HepG2 (cell line): ENCODE measurements around the gene SPSB2. TPM values are rescaled to one million over a fixed set of nuclear protein-coding genes. Genes with fewer than 3 reads are reported as not detected.

Experiments
- ETV6 ChIP-seq: sonication (generic); formaldehyde crosslinking; conservative IDR thresholded peaks from 2 replicates; pipeline ENCODE4 v1.4.0; 2020; ENCODE audit warnings: missing genetic modification reagents
- HES4 ChIP-seq: sonication (generic); formaldehyde crosslinking; IDR thresholded peaks from 2 replicates; pipeline ENCODE4 v1.9.0; 2021; ENCODE audit warnings: mild to moderate bottlenecking, missing genetic modification reagents, borderline replicate concordance
- NFYC ChIP-seq: IDR thresholded peaks from 2 replicates; pipeline ENCODE4 v1.6.1; 2016; ENCODE audit warnings: missing genetic modification reagents, missing compliant biosample characterization
- NKX3-1 ChIP-seq: sonication (generic); formaldehyde crosslinking; IDR thresholded peaks from 2 replicates; pipeline ENCODE4 v1.5.0; 2020; ENCODE audit warnings: missing genetic modification reagents
- ONECUT2 ChIP-seq: sonication (generic); formaldehyde crosslinking; IDR thresholded peaks from 2 replicates; pipeline ENCODE4 v1.4.0; 2020; ENCODE audit warnings: missing genetic modification reagents
- PAX8 ChIP-seq: sonication (generic); formaldehyde crosslinking; IDR thresholded peaks from 2 replicates; pipeline ENCODE4 v1.8.0; 2022; ENCODE audit warnings: mild to moderate bottlenecking, missing genetic modification reagents, borderline replicate concordance
- PHF5A ChIP-seq: IDR thresholded peaks from one replicate; pipeline ENCODE4 v1.6.1; 2018; ENCODE audit warnings: low read depth, missing genetic modification reagents; ENCODE audit not compliant: unreplicated experiment
- RERE ChIP-seq: IDR thresholded peaks from 2 replicates; pipeline ENCODE4 v1.6.1; 2016; ENCODE audit warnings: low read depth, missing genetic modification reagents, missing compliant biosample characterization
- XBP1 ChIP-seq: sonication (generic); formaldehyde crosslinking; IDR thresholded peaks from 2 replicates; pipeline ENCODE4 v1.5.0; 2020; ENCODE audit warnings: missing genetic modification reagents
- ZBTB44 ChIP-seq: sonication (generic); formaldehyde crosslinking; IDR thresholded peaks from 2 replicates; pipeline ENCODE4 v1.4.0; 2020; ENCODE audit warnings: missing genetic modification reagents
- ZFP90 ChIP-seq: sonication (generic); formaldehyde crosslinking; IDR thresholded peaks from 2 replicates; pipeline ENCODE4 v1.8.0; 2022; ENCODE audit warnings: missing genetic modification reagents, mild to moderate bottlenecking, inconsistent platforms, borderline replicate concordance
- ZNF136 ChIP-seq: sonication (generic); formaldehyde crosslinking; IDR thresholded peaks from 2 replicates; pipeline ENCODE4 v1.8.1; 2022; ENCODE audit warnings: low read depth, mild to moderate bottlenecking, moderate library complexity, missing genetic modification reagents
- ZNF18 ChIP-seq: sonication (generic); formaldehyde crosslinking; IDR thresholded peaks from 2 replicates; pipeline ENCODE4 v1.8.0; 2022; ENCODE audit warnings: mild to moderate bottlenecking, missing genetic modification reagents; ENCODE audit not compliant: insufficient replicate concordance
- ZNF710 ChIP-seq: sonication (generic); formaldehyde crosslinking; IDR thresholded peaks from 2 replicates; pipeline ENCODE4 v1.5.0; 2020; ENCODE audit warnings: mild to moderate bottlenecking, missing genetic modification reagents, borderline replicate concordance
- ZNF761 ChIP-seq: sonication (generic); formaldehyde crosslinking; conservative IDR thresholded peaks from 2 replicates; pipeline ENCODE4 v1.4.0; 2020; ENCODE audit warnings: mild to moderate bottlenecking, missing genetic modification reagents
- ZNF780A ChIP-seq: sonication (generic); formaldehyde crosslinking; IDR thresholded peaks from 2 replicates; pipeline ENCODE4 v1.8.0; 2022; ENCODE audit warnings: mild to moderate bottlenecking, missing genetic modification reagents, moderate library complexity
- polyA plus RNA-seq, 8 experiments: library from polyadenylated mRNA; depleted of rRNA in 3 of 8; stranded (reverse) in 7 of 8; unstranded in 1 of 8; fragments of >200 nt; fragmentation: Illumina TruSeq in 4 of 8; extraction: Trizol in 4 of 8; gene quantifications; 2 replicates each; pipeline versions ENCODE4 v1.2.1 to v1.2.3, GENCODE V29; 2011 to 2016; ENCODE audit warnings: low read depth in 4 of 8, missing spikeins in 1 of 8, mixed read lengths in 1 of 8; ENCODE audit not compliant: insufficient read depth in 1 of 8
- total RNA-seq, 5 experiments: library from RNA; depleted of rRNA; stranded (reverse); fragments of >200 nt; fragmentation: Illumina TruSeq; extraction: Trizol; gene quantifications; 2 replicates each; pipeline ENCODE4 v1.2.3, GENCODE V29; 2016; ENCODE audit warnings: low read depth in 1 of 5

The SPSB2 gene
- total and polyA plus RNA-seq, 2 of the 13 experiments (the other 11 are each of a cell fraction or from before 2014, with no cell fraction given) = 2.0 to 6.2 TPM

- TF ChIP-seq HES4 (CRISPR knock-in tag) (no peak; the same call in 1 of the 2 replicates), ZBTB44 (no peak), XBP1 (CRISPR knock-in tag) (no peak), ZNF710 (CRISPR knock-in tag) (peak; percentile 75; the same call in 1 of the 2 replicates), ZNF136 (CRISPR knock-in tag) (0 out of 2 replicates have a peak, but pooled peaks have one; percentile 45), ZNF761 (CRISPR knock-in tag) (no peak; the same call in 1 of the 2 replicates), NFYC (peak; percentile 90), ONECUT2 (CRISPR knock-in tag) (no peak), ZFP90 (CRISPR knock-in tag) (peak; percentile 40), PAX8 (CRISPR knock-in tag) (0 out of 2 replicates have a peak, but pooled peaks have one; percentile 56), ETV6 (peak; percentile 63; the same call in 1 of the 2 replicates), ZNF780A (CRISPR knock-in tag) (no peak), NKX3-1 (peak; percentile 7; the same call in 1 of the 2 replicates), PHF5A (CRISPR knock-in tag) (peak; percentile 13), ZNF18 (CRISPR knock-in tag) (peak; percentile 90), RERE (CRISPR knock-in tag) (no peak)
Measured at GRCh38 chr12:6851921-6852650, 21.0 kb downstream of the SPSB2 start, which contains the start of gene USP5 (continued).
